Effector CD8-positive, alpha-beta T cell (primary cell): ENCODE measurements around the gene HOXB8.

Source experiments
- DNase-seq: peaks from one replicate; lab custom pipeline; 2025; lab: John Stamatoyannopoulos, UW

Gene HOXB8

DNA sequence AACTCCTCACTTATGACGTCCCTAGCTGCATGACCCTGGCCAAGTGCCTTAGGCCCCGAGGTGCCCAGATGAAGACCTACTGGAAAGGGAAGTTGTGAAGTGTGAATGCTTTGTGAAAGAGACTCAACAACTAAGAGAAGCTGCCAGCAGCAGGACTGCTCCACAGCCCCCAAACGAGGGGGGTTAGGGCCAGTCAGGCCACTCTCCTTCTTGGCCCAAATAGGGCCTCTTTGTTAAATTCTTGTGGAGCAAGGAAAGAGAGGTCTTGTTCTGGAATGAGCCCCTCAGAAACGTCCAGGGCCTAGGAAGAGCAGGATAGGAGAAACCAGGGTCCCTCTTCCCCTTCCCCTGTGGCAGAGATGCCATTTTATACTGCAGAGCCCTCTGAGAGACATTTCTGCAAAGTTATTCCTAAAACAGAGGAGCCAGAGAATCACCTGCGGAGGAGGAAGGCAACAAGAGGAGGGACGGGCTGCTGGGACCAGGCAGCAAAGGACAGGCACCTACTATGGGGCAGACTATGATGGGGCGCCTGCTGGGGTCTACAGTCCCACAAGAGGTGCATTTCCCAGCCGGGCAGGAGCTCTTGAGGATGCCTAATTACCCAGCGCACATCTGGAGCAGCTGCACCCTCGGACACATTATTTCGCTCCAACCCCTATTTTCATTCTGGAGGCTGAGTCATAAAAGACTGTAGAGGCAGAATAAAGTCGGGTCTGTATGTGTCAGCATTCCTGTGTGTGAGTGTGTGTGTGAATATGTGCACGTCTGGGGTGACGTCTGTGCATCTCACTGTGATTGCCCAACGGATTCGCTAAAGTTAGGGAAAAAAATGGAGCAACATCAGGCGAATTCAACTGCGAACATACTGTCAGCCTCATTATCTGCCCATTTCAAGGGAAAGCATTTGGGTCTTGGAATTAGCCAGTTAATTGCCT, 22.5 kb upstream of the HOXB8 start:
- no peak for DNase-seq

- DNase-seq, result peak; percentile 41
Observed at GRCh38 chr17:48636177-48637018, 21.3 kb upstream of the HOXB8 start.

GRCh38 chr17:48634493-48635208, 19.6 kb upstream of the HOXB8 start:
- DNase-seq, result no peak

DNA sequence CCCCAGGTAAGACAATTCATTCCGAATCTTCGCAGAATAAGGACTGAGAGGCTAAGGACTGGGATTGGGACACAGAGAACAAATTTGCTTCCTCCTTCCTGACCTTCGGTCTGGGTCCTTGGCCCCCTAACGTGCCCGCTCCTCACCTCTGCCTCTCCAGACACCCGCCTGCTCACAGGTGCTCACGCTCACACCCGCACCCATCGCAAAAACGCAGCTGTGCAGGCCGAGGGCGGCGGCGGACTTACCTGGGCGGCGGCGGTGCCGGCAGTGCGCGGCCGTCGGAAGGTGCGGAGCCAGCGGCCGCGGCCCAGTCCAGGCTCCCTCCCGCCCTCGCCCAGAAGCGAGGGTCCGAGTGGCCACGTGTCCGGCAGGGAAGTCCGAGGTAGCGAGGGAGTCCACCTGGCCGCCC, 18.2 kb upstream of the HOXB8 start:
- DNase-seq, result no peak

- DNase-seq, result no peak
Observed at GRCh38 chr17:48632579-48633265, 17.6 kb upstream of the HOXB8 start.

DNA sequence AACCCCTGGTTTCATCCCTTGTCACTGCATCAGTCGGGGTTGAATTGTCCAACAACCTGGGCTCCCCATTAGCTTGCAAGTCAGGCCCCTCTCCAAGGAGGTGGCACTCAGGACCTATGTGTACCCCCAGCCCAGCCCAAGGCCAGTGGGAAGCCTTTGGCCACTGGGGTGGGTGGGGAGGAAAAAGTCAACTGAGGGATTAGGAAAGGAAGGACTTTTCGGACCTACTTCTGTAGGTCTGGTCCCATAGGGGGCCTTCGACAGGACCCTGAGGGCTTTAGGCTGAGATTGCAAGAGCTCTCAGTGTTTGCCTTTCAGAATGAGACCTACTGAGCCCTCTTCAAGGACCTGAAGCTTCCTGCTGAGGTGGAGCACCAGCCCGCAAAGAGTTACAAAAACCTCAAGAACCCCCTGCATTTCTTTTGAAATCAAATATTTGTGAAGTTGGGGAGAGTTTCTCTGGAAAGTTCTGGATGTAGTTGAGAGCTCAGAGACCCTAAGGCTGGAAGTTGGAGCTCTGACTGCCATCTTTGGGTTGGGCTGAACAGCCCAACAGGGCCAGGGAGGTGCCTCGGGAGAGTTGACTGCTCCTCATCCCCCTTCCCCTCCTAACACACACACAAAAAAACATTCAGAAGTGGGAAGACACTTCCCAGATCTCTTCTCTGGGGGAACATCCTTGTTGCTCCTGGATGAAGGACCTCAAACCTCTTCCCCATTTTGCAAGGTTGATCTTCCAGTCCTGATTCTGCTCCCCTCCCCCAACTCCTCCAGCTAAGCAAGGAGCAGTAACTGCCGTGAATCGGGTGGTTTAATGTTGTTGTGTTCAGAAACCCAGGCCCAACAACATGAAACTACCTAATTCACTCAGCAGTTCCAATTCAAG, 16.8 kb upstream of the HOXB8 start:
- DNase-seq, result no peak

DNA sequence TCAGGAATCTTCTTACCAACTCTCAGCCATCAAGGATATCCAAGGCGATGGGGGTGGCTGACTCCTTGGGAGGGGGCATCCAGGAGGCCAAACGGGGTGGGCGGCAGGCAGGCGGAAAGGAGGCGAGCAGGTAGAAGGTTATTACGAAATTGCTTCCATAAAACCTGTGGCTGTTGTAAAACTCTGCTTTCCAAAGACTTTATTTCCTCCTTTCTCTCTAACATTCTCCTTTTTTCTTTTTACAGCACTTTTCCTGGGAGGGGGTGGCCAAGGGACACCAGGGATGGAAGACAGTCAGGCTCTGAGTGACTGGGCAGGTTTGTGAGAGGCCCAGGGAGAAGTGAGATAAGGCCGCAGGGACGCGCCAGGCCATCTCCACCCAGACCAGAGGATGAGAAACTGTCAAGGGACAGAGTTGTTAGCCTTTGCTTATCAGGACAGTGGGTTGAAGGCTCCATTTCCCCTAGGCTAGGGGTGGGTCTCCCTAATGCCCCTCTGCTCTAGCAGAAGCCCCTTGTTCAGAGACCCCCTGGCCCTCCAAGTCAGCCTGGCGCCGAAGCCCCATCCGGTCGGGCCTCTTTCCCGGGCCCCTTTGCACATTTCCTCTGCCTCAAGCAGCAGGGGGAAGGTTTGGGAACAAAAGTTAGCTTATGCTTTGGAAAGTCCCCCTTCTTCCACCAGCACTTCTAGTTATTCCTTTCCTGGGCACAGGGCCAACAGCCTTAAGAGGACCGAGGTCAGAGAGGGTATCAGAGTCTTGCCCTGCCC, 16.0 kb upstream of the HOXB8 start:
- no peak for DNase-seq

- DNase-seq, result no peak
Observed at GRCh38 chr17:48630009-48630924, 15.2 kb upstream of the HOXB8 start.

GRCh38 chr17:48629411-48629759, 14.3 kb upstream of the HOXB8 start:
- no peak for DNase-seq

DNA sequence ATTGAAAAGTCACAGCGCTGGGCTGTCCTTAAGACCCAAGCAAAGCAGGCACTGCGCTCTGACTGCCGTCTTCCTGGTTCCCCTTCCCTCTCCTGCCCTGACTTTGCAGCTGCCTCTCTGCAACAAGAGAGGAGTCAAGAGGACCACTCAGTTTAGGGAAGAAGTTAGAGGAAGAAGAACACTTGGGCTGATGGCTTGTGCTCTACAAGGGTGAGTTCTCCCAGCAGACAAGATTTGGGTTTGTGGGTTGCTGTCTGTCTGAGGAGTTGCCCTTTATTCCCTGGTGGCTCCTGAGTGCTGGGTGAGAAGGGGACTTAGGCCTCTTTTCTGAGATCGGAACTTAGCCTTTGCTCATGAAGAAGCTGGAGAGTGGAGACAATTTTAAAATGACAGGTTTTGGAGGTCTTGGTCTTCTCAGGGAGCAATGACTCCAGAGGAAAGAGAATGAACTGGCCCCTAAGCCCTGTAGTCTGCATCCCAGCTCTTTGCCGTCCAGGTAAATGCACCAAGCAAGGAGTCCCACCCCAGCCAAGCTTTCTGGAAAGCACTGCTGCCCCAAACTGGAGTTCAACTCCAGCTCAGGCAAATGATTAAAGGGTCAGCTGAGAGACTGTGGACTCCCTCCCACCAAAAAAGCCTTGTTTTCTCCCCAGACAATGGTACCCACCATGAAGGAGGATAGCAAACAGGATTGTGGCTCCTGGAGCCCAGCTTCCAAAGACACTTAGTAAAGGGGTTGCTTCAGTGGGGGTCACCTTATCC, 13.7 kb upstream of the HOXB8 start:
- no peak for DNase-seq

DNA sequence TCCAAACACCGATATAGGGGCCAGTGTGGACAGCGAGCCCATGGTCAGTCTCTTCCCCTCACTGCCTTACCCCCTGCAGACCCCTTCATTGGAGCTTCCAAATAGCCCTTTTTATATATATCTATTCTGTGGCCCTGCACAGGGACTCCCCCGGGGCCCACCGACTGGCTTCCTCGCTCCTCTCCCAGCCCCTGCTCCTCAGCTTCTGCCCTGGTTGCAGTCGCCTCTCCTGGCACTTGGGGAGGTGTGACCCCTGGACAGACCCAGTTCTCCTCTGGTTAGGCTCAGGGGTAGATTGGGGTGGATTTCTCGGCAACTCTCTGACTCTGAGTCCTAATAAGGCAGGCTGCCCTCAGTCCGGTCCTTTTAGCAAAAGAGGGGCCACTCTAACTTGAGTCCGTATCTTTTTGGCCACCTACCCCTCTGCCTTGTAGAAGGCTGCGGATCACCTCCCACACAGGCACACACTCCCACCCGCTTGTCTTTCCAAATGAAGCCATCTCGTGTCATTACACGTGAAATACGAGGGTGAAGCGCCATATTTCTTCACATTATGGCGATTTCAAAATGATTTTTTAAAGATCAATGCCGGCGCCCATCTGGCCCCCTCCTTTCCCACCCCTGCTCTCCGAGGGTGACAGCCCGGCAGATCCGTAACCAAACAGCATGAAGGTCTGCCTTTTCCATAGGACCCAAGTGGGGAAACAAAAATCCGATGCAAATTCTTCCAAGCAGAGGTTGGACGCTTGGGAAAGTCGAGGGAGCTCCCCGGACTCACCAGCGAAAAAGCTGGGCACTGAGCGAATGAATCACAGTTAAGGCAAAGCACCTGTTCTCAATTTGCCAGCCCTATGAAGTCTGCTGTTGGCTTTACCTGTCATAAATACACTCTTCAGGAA, 12.8 kb upstream of the HOXB8 start:
- DNase-seq, result no peak

DNA sequence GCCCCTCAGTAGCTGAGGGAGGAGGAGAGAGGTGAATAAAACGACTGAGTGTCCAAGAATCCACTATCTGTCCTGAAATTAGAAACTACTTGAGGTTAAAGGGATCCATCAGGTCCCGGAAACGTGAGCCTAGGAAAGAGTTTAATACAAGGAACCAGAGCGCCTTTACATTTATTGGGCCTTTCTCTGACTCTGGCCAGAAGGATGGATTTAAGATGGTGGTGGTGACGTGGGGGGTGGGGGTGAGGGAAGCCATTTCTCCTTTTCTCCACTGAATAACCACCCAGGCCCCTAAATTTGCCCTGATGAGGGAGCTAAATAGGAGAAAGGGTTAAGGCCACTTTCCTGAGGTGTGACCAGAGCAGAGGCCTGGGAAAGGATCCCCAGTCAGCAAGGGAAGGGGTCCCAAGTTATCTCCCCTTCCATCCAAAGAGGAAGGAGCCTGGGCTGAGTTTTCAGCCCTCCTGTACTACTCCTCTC, 12.1 kb upstream of the HOXB8 start:
- DNase-seq, result no peak

DNA sequence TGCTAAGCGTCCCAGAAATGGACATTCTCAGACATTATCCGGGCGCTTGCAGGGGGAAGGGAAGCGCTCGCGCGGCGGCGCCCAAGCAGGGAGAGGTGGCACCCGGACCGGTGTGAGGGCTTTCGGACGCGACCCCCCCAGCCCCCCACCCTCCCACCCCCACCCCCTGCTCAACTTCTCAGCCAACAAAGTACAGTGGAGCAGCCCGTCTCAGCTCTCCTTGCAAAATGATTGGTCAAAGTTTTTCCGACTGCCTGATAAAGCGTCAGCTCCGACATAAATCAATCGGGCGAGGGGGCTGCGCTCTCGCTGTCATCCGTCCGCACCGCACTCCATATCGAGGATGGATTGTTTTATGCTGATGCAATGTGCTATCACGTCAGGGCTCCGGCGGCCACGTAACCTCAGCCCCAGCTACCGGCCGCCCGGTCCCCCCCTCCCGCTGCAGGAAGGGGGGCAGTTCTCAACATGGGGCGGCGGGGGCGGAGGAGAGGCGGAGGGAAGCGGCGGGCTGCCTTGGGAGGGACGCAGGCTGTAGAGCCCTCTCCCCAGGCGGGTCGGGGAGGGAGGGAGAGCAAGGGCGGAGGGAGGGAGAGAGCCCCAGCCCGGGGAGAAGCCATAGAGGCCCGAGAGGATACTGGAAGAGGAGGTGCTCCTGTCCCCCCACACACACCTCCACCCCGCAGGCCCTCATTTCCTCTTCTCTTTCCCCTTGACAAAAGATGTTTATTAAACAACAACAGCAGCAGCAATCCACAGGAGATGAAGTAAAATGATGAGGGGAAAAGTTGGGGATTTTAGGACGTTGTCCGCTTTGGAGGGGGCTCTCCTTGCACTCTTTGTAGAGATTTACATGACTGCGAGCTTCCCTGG, 11.4 kb upstream of the HOXB8 start, which contains the start of gene HOXB9:
Gene HOXB9, minus strand, starts transcription at position 114 of the 873 bp plus-strand sequence. Its CDS starts 89 bp downstream, at position 25.
- no peak for DNase-seq

DNA sequence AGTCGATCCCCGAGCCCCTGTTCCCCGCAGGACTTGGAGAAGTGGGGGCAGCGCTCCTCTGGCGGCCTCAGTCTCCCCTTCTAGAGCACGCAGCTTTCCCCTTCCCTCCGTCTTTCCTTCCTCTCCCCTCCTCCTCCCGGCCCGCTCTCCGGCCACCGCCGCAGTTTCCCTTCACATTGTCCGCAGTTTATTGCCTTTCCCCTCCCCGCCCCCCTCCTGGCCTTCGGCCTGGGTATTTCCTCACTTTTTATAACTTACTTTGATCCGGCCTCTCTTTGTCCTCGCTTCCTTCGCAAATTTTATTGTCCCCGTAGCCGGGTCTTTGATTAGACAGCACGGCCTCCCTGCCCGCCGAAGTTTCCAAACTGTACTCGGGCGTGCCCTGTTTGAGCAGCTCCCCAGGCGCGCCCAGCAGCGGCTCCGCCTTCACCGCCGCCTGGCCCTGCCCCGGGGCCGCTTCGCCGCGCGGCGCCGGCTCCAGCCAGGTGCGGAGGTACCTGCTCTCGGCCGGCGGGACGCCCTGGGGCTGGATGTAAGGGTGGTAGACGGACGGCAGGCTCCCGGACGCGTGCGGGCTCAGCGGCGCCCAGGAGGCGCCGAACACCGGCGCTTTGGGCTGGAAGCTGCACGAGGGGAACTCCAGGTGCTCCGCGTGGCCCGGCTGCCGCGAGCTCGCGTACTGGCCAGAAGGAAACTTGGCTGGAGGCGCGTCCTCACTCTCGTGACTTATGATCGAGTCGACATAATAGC, 10.6 kb upstream of the HOXB8 start:
- no peak for DNase-seq
